ENCODE measurements around the gene ECHDC3.

GRCh38 chr10:11698691-11699549, 43.3 kb upstream of the ECHDC3 start:
- TF ChIP-seq CTCF (IDR thresholded peaks at IDR 0.05): no peak
- no peak for TF ChIP-seq POLR2A (IDR thresholded peaks at IDR 0.05)

All from lower leg skin (tissue), 3 donors.